ENCODE measurements around the gene ROM1.
A peak's percentile ranks its signal among the peaks of the same experiment; 100 is the strongest.
"Not testable (repeated sequence)": the region's sequence is repeated elsewhere in the genome, so short reads cannot be mapped to it uniquely, and the experiment has no call there.

The ROM1 gene

GRCh38 chr11:62613291-62613778 lies 278 bp downstream of the ROM1 start:
- peaks cover 14% of the 10 kb centered on the region for H3F3A ChIP-seq (ENCODE audit: insufficient read depth)
- no peaks in the 10 kb centered on the region for H3K36me3 ChIP-seq (ENCODE audit: low read length)
- H3K27ac ChIP-seq (ENCODE audit: low read depth, low read length) = peak overlapping the region; percentile 88
- peaks cover 12% of the 10 kb centered on the region; the same call in 1 of the 2 replicates for H3K79me2 ChIP-seq (ENCODE audit: insufficient read depth, low read length)
- no peaks in the 10 kb centered on the region for H3K9me3 ChIP-seq (ENCODE audit: insufficient read depth, low read length)
- no peak overlapping the region for H3K9ac ChIP-seq (ENCODE audit: low read length)
- no peaks in the 10 kb centered on the region for H4K20me1 ChIP-seq (ENCODE audit: low read depth, low read length)
- H2AFZ ChIP-seq (ENCODE audit: low read depth, low read length, severe bottlenecking) = no peak overlapping the region
- no peak overlapping the region for H3K4me2 ChIP-seq (ENCODE audit: low read depth, low read length, poor library complexity, severe bottlenecking)
- TF ChIP-seq CTCF (IDR thresholded peaks at IDR 0.05; ENCODE audit: insufficient read depth, low read length, poor library complexity, severe bottlenecking) (no peak), EZH2phosphoT487 (conservative IDR thresholded peaks at IDR 0.05; ENCODE audit: low read length) (no peak)
- no peaks in the 10 kb centered on the region for H3K9me2 ChIP-seq (replicated peaks; ENCODE audit: insufficient read depth, low read length)
- H3K27me3 ChIP-seq (ENCODE audit: low read length) = no peaks in the 10 kb centered on the region
- H3K4me3 ChIP-seq (ENCODE audit: insufficient read depth, low read length, poor library complexity, severe bottlenecking) = no peak overlapping the region

- H3K36me3 ChIP-seq (ENCODE audit: low read length) = no peaks in the 10 kb centered on the region
- no peak overlapping the region for H3K9ac ChIP-seq (ENCODE audit: low read length)
- no peaks in the 10 kb centered on the region for H3K9me3 ChIP-seq (ENCODE audit: insufficient read depth, low read length)
- no peaks in the 10 kb centered on the region for H4K20me1 ChIP-seq (ENCODE audit: low read depth, low read length)
- H3K27ac ChIP-seq (ENCODE audit: low read depth, low read length) = no peak overlapping the region
- H3K9me2 ChIP-seq (replicated peaks; ENCODE audit: insufficient read depth, low read length) = no peaks in the 10 kb centered on the region
- H2AFZ ChIP-seq (ENCODE audit: low read depth, low read length, severe bottlenecking) = no peak overlapping the region
- H3K79me2 ChIP-seq (ENCODE audit: insufficient read depth, low read length) = peaks cover 15% of the 10 kb centered on the region; the same call in 1 of the 2 replicates
- H3F3A ChIP-seq (ENCODE audit: insufficient read depth) = peaks cover 14% of the 10 kb centered on the region
- H3K27me3 ChIP-seq (ENCODE audit: low read length) = no peaks in the 10 kb centered on the region
- TF ChIP-seq CTCF (IDR thresholded peaks at IDR 0.05; ENCODE audit: insufficient read depth, low read length, poor library complexity, severe bottlenecking) = no peak
- TF ChIP-seq EZH2phosphoT487 (conservative IDR thresholded peaks at IDR 0.05; ENCODE audit: low read length) = no peak
- no peak overlapping the region for H3K4me3 ChIP-seq (ENCODE audit: insufficient read depth, low read length, poor library complexity, severe bottlenecking)
- H3K4me2 ChIP-seq (ENCODE audit: low read depth, low read length, poor library complexity, severe bottlenecking) = no peak overlapping the region
Observed at GRCh38 chr11:62614275-62614674, 1.2 kb downstream of the ROM1 start.

GRCh38 chr11:62615521-62615920 lies 2.5 kb downstream of the ROM1 start:
- no peaks in the 10 kb centered on the region for H3K36me3 ChIP-seq (ENCODE audit: low read length)
- no peak overlapping the region for H3K4me3 ChIP-seq (ENCODE audit: insufficient read depth, low read length, poor library complexity, severe bottlenecking)
- H2AFZ ChIP-seq (ENCODE audit: low read depth, low read length, severe bottlenecking) = no peak overlapping the region
- no peaks in the 10 kb centered on the region for H4K20me1 ChIP-seq (ENCODE audit: low read depth, low read length)
- TF ChIP-seq CTCF (IDR thresholded peaks at IDR 0.05; ENCODE audit: insufficient read depth, low read length, poor library complexity, severe bottlenecking) (no peak), EZH2phosphoT487 (conservative IDR thresholded peaks at IDR 0.05; ENCODE audit: low read length) (no peak)
- H3K27ac ChIP-seq (ENCODE audit: low read depth, low read length) = no peak overlapping the region
- H3K4me2 ChIP-seq (ENCODE audit: low read depth, low read length, poor library complexity, severe bottlenecking) = no peak overlapping the region
- no peaks in the 10 kb centered on the region for H3K9me2 ChIP-seq (replicated peaks; ENCODE audit: insufficient read depth, low read length)
- peaks cover 14% of the 10 kb centered on the region for H3F3A ChIP-seq (ENCODE audit: insufficient read depth)
- peaks cover 21% of the 10 kb centered on the region for H3K79me2 ChIP-seq (ENCODE audit: insufficient read depth, low read length)
- no peaks in the 10 kb centered on the region for H3K9me3 ChIP-seq (ENCODE audit: insufficient read depth, low read length)
- no peak overlapping the region for H3K9ac ChIP-seq (ENCODE audit: low read length)
- H3K27me3 ChIP-seq (ENCODE audit: low read length) = no peaks in the 10 kb centered on the region

GRCh38 chr11:62616957-62617356 lies 3.9 kb downstream of the ROM1 start:
- Histone ChIP-seq H3K79me2 (ENCODE audit: insufficient read depth, low read length) (peaks cover 18% of the 10 kb centered on the region), H3F3A (ENCODE audit: insufficient read depth) (peaks cover 18% of the 10 kb centered on the region)
- not testable (repeated sequence) for H4K20me1 ChIP-seq (ENCODE audit: low read depth, low read length); H3K27ac ChIP-seq (ENCODE audit: low read depth, low read length); H3K27me3 ChIP-seq (ENCODE audit: low read length); H3K9ac ChIP-seq (ENCODE audit: low read length); H3K9me2 ChIP-seq (replicated peaks; ENCODE audit: insufficient read depth, low read length); H3K9me3 ChIP-seq (ENCODE audit: insufficient read depth, low read length); H2AFZ ChIP-seq (ENCODE audit: low read depth, low read length, severe bottlenecking); H3K4me2 ChIP-seq (ENCODE audit: low read depth, low read length, poor library complexity, severe bottlenecking); H3K36me3 ChIP-seq (ENCODE audit: low read length); H3K4me3 ChIP-seq (ENCODE audit: insufficient read depth, low read length, poor library complexity, severe bottlenecking)

All from SU-DHL-6 (cell line).